Uterus (tissue), 2 donors: ENCODE measurements around the gene TRIM7.

ENCODE experiments used
- CTCF ChIP-seq, 4 experiments: fragments of 200-600 bp in 2 of 4; fragments of 450-650 bp in 2 of 4; sonication (generic) in 2 of 4; IDR thresholded peaks; one replicate each; pipeline ENCODE4 v1.5.1; 2016 to 2019; ENCODE audit warnings: antibody characterized with exemption in 4 of 4, mild to moderate bottlenecking in 2 of 4, moderate library complexity in 1 of 4
- POLR2A ChIP-seq, 2 donors: fragments of 450-650 bp; IDR thresholded peaks; one replicate each; pipeline ENCODE4 v1.6.1; 2016; ENCODE audit warnings: antibody characterized with exemption in 2 of 2, mild to moderate bottlenecking in 1 of 2, moderate library complexity in 1 of 2

DNA sequence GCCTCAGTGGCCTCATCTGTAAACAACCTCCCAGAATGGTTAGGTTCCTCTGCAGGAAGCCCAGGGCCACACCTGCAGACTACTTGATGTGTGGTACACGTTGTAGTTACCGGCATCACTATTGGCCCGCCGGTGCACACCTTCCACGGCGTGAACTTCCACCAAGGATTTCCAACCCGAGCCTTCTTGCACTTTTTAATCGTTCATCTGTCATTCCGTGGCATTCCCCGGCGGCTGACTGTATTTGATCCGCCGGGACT lies 12.7 kb upstream of the TRIM7 start:
- TF ChIP-seq CTCF (IDR thresholded peaks at IDR 0.05) (no peak), POLR2A (IDR thresholded peaks at IDR 0.05) (no peak)
